GM19468 (cell line): Measurements from ENCODE around the gene KIAA2012.

Experiments used
- ATAC-seq: cut with Tn5 transposase; IDR thresholded peaks from one replicate; pipeline ENCODE4 v1.9.1; 2021; ENCODE audit warnings: mild to moderate bottlenecking, moderate library complexity, moderate number of reproducible peaks; ENCODE audit not compliant: unreplicated experiment; ENCODE audit errors: extremely low read depth

The KIAA2012 gene

DNA sequence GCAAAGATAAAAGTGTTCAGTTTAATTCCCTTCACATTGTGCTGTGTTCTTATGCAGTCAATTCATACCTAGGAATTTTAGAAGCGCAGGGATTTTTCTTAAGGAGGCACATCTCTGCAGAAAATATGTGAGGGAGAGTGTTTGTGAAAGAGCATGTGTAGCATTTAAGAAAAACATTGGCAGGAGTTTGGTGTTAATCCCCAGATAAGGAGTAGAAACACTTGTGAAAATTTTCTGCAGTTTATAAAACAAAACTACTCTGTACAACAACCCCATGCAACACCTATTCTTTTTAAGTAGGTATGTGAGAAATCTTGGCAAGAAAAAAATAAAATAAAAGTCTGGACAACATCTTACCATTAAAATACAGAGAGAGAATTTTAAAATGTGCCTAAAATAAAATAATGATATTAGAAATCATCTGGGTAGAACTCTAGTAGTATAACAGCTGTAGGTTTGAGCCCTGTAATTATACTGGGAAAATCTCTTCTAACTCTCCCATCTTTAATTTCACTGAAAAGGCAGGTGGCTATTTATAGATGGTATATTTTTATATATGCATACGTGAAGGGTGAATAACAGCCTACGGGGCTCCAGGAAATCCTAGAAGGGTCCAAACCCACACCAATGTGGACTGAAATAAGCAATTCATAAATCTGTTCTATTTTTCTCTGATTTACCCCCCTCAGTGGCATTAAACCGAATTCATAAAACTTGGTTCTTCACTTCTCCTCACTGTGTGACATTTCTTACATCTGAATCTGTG, 32.8 kb upstream of the KIAA2012 start:
- ATAC-seq = no peak

DNA sequence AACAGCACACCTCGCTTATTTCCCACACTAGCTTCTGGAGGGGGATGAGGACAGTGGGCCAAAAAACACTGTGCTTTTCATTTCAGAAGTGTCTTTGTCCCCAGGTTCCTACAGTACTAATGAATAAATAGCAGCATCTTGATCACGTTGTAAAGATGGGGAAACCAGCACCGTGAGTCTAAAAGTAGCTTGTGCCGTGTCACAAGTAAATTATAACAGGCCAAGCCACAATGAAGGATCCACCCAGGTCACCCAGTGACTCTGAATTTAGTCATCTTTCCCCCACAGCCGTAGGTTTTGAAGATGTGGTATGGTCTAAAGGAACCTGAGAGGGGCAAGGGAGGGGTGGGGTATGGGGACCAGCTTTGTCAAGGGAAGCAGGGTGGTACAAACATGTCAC, 30.6 kb upstream of the KIAA2012 start:
- no peak for ATAC-seq

DNA sequence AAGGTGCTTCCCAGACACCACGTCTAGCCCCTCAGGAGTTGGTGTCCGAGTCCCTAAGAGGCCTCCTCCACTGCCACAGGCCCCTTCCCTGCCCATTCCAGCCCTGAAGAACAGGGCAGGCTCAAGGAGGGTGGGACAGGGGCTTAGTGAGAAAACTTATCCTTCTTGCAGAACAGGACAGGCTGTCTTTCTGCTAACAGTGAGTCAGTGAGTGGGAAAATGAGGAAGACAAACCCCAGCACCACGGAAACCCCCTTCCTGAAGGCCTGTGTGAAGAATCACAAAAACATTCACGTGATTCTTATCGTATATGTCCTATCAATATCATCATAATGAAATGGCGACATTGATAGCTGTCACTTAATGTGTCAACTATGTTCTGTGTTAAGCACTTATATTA, 29.6 kb upstream of the KIAA2012 start:
- ATAC-seq = no peak

DNA sequence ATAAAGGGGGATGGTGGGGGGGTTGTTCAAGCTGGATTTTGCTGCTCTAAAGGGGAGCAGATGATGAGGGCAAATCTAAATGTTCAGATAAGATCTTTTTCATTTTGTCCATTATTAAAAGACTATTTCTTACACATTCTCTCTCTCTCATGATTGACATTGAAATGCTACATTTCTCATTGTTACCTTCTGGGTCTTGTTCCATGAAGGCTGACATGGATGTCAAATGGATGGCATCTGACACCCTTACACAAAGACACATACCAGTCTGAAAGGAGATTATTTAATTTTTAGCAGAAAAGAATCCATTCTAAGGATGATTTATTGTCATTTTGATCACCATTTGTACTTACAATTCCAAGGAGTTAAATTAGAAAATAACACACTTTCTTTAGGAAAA, 28.3 kb upstream of the KIAA2012 start:
- no peak for ATAC-seq

GRCh38 chr2:202046572-202046971, 26.5 kb upstream of the KIAA2012 start:
- no peak for ATAC-seq

DNA sequence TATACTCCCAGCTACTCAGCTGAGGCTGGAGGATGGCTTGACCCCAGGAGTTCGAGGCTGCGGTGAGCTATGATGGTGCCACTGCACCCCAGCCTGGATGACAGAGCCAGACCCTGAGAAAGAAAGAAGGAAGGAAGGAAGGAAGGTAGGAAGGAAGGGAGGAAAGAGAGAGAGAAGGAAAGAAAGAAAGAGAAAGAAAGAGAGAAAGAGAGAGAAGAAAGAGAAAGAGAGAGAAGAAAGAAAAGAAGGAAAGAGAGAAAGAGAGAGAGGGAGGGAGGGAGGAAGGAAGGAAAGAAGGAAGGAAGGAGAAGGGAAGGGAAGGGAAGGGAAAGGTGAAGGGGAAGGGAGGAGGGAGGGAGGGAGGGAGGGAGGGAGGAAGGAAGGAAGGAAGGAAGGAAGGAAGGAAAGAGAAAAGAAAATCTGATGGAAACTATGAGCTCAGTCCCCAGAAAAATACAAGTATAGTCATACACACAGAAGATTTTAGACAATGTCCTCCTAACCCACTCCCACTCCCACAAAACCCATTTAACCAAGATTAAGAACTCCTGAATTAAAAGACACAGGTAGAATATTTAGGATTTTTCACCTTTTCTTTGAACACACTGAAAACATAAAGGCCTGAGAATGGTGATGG, 23.8 kb upstream of the KIAA2012 start:
- no peak for ATAC-seq

DNA sequence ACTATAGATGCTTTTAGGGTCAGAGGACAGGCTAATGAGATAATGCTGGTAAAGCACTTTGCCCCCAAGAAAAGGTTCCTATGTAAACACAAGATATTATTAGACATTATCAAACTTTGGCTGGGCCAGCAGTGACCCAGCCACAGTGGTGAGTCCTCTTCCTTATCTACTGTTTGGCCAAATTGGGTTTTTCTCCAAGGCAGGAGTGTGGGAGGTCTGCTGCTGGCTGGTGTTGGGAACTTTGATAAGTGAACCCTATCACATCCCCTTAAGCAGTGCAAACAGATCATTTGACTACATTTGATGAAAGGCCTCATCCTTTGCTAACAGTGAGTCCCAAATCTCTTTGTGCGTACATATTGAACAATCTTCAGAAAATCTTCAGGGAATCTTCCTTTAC, 23.2 kb upstream of the KIAA2012 start:
- ATAC-seq = no peak

GRCh38 chr2:202050652-202051051, 22.4 kb upstream of the KIAA2012 start:
- ATAC-seq = no peak

DNA sequence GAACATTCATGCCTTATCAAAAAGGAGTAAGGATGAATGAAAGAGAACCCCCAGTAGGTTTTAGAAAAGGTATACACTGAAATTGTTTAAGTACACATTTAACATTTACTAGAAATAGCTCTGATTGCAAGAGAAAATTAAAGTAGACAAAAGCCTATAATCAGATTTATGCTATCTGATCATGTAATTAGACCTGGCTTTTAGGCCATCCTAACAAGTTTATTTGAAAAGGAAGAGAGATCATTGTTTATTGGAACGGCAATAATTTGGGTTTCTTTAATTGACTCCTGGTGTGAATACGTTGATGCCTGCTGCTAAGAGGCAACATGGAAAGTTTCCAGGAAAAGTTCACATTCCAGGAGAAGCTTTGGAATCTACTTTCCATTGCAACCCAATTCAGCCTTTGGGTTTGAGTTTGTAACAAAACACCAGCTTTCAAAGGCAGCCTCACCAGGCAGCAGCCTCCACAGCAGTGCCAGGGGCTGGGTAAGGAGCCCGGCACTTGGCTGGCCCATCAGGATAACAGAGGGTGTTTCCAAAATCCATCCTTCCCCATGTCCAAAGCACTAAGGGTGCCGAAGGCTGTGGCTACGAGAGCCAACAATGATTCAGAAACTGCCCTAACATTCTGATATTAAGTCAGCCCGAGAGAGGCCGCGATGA, 21.4 kb upstream of the KIAA2012 start:
- no peak for ATAC-seq

DNA sequence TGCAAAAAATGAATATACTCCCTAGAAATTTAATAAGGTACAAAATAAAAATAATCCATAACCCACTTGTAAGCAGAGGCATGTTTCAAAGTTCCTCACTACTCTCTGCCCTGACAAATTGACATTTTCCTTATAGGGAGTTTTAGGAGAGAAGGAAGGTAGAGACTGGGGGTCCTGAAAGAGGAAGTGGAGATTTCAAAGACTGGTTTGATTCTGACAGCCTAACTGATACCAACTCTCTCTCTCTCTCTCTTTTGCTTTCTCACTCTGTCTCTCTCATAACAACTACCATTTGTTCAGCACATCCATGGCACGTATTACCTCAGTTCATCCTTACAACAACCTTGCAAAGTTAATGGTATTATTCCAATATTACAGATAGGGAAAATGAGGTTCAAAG, 20.8 kb upstream of the KIAA2012 start:
- no peak for ATAC-seq

DNA sequence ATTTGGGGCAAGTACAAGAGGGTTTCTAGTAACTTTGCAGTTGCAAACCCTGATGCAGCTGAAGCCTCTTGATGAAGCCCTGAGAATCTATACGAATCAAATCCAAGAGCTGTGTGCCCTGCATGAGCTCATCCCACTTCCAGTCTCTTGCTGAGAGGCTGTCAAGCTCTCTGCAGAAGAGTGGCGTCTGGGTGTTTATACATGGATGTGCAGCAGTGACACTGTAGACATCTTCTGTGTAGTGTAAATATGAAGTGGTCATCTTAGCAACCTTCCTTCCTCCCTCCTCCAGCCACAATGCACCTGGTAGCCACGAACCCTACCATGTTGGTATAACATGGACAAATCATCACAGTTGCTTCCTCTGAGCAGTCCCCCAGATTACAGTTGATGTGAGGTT, 18.4 kb upstream of the KIAA2012 start:
- ATAC-seq = no peak

- ATAC-seq = no peak
Observed at GRCh38 chr2:202056611-202057010, 16.4 kb upstream of the KIAA2012 start.

- no peak for ATAC-seq
Observed at GRCh38 chr2:202060218-202060617, 12.8 kb upstream of the KIAA2012 start.

DNA sequence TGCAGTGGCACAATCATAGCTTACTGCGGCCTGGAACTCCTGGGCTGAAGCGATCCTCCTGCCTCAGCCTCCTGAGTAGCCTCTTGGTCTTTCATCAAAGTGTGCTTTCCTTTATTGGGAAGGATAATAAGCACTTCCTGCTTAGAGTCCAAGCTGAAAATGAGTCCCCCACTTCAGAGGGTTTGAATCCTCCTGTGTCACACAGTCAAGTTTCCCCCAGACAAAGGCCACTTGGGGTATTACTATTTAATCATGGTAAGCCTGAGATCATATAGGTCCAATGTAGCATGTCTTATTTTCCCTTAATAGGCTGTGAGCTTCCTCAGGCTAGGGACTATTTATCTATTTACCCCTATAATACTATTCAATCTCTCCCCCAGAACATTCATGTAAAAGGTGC, 11.4 kb upstream of the KIAA2012 start:
- ATAC-seq = no peak

- no peak for ATAC-seq
Observed at GRCh38 chr2:202064171-202064880, 8.7 kb upstream of the KIAA2012 start.

- no peak for ATAC-seq
Observed at GRCh38 chr2:202064881-202065230, 8.2 kb upstream of the KIAA2012 start.

GRCh38 chr2:202065876-202066275, 7.2 kb upstream of the KIAA2012 start:
- no peak for ATAC-seq

GRCh38 chr2:202066875-202067274, 6.2 kb upstream of the KIAA2012 start:
- no peak for ATAC-seq

DNA sequence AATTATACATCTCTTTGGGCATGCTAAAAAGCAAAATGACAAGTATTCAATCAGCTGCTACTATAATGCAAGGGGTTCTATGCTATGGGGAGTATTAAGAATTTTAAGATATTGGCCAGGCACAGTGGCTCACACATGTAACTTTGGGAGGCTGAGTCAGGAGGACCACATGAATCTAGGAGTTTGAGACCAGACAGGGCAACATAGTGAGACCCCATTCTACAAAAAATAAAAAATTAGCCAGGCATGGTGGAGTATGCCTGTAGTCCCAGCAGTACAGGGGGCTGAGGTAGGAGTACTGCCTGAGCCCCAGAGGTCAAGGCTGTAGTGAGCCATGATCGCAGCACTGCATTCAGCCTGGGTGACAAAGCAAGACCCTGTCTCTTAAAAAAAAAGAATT, 5.5 kb upstream of the KIAA2012 start:
- no peak for ATAC-seq

DNA sequence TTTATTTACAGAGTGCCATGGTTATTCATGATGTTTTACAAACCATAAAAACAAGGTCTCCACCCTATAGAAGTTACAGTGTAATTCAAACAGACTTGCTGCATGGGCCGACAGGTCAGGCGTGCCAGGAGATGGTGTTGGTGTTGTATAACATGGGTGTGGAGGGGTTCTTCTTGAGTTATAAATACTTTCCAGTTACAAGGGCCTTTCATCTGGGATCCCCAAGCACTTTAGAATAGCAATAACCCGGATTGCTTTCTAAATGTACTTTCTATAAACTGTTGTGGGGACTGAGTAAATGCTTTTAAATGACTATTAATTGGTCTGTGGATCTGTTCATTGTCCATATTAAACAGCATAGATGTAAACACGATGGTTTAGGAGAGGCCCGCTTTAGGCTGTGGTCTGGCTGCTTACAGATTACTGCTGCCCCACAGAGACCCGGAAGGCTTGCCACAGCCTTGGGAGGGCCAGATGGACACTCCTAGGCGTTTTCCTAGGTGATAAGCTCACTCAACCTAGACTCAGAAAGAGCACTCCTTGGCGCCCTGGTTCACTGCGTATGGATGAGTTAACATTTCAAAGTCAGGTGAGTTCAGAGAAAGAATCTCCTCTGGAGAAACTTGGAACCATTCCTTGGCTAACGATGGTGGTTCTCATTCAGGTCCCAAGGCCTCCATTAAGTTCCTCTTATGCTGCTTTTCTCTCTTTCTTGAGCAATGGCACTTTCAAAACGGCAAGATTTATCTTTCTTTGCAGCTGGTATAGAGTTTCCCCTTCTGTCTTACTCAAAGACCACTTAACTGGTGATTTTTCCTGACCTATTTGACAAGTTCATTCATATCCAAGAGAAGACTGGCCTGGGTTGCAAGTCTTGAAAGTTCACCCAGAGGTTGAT, 3.6 kb upstream of the KIAA2012 start:
- ATAC-seq = no peak
